Brain microvascular endothelial cell (primary cell): Measurements from ENCODE around the gene ATP4A.

Source experiments
- DNase-seq: peaks from one replicate; pipeline ENCODE4 v3.0.0-alpha.2; 2020
- H3K27ac ChIP-seq: fragments of 250-450 bp; sonication (Bioruptor Pico); 2 replicates; pipeline ENCODE4 v1.5.1; 2020; ENCODE audit warnings: mild to moderate bottlenecking, moderate library complexity
- H3K27me3 ChIP-seq: fragments of 250-450 bp; sonication (Bioruptor Pico); replicated peaks from 2 replicates; pipeline ENCODE4 v1.5.1; 2020; ENCODE audit warnings: mild to moderate bottlenecking
- H3K36me3 ChIP-seq: fragments of 250-450 bp; sonication (Bioruptor Pico); replicated peaks from 2 replicates; pipeline ENCODE4 v1.5.1; 2020; ENCODE audit warnings: mild to moderate bottlenecking
- H3K4me3 ChIP-seq: 2 replicates; pipeline ENCODE4 v1.5.1; 2011; ENCODE audit warnings: low read depth, mild to moderate bottlenecking, control low read depth, low read length, moderate library complexity
- in situ Hi-C: cut with HindIII; loops from 2 replicates; pipeline ENCODE4 v1.10.0; 2017; ENCODE audit warnings: low sequenced_read_pairs, low pct_ligation_motif_present
- TF ChIP-seq, protein P1 (sequence below): IDR thresholded peaks from 2 replicates; pipeline ENCODE4 v1.5.1; 2011; ENCODE audit warnings: low read depth, mild to moderate bottlenecking, moderate library complexity, low read length, control low read depth, inconsistent platforms; ENCODE audit errors: missing control alignments

The ATP4A gene

DNA sequence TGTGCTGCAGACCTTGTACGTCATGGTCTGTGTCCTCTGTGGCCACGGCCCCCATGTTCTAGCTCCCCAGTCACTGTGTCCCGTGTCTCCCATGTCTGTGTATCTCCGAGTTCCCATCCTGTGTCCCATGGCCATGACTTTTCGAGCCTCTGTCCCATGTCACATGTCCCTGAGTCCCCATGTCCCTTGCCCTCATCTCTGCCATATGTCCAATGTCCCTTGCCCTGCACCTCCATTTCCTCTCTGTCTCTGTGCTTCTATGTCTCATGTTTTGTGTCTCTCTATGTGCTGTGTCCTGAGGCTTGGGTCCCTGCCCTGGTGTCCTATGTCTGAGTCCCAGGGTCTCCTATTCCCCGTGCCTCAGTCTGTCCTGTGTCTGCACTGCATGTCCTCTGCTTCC lies 2.0 kb downstream of the ATP4A start:
- in situ Hi-C loops, result no loop called here
- H3K27me3 ChIP-seq, result peaks cover 2% of the 10 kb centered on the region
- no peak for DNase-seq
- H3K36me3 ChIP-seq, result no peaks in the 10 kb centered on the region
- TF ChIP-seq, protein P1, sequence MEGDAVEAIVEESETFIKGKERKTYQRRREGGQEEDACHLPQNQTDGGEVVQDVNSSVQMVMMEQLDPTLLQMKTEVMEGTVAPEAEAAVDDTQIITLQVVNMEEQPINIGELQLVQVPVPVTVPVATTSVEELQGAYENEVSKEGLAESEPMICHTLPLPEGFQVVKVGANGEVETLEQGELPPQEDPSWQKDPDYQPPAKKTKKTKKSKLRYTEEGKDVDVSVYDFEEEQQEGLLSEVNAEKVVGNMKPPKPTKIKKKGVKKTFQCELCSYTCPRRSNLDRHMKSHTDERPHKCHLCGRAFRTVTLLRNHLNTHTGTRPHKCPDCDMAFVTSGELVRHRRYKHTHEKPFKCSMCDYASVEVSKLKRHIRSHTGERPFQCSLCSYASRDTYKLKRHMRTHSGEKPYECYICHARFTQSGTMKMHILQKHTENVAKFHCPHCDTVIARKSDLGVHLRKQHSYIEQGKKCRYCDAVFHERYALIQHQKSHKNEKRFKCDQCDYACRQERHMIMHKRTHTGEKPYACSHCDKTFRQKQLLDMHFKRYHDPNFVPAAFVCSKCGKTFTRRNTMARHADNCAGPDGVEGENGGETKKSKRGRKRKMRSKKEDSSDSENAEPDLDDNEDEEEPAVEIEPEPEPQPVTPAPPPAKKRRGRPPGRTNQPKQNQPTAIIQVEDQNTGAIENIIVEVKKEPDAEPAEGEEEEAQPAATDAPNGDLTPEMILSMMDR, result no peak
- H3K27ac ChIP-seq, result no peak overlapping the region
- no peak overlapping the region for H3K4me3 ChIP-seq

DNA sequence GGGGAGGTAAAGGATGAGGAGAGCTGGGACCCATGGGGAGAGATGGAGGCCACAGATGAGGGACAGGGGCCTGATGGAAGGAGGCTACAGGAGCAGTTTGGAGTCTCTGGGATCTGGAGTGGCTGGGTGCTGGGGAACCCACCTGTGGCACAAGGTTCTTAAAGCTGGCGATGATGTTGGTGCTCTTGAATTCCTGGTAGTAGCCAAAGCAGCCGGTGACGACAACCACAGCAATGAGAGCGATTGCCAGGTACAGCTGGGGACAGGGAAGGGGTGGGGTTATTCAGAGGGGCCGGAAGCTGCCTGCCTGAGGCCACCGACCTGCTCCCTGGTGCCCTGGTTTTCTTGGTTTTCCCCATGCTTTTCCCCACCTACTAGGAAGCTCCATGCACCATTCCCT lies 2.8 kb downstream of the ATP4A start:
- H3K27me3 ChIP-seq, result peaks cover 2% of the 10 kb centered on the region
- TF ChIP-seq, protein P1, result no peak
- H3K27ac ChIP-seq, result no peak overlapping the region
- in situ Hi-C loops, result no loop called here
- no peaks in the 10 kb centered on the region for H3K36me3 ChIP-seq
- no peak for DNase-seq
- H3K4me3 ChIP-seq, result no peak overlapping the region

DNA sequence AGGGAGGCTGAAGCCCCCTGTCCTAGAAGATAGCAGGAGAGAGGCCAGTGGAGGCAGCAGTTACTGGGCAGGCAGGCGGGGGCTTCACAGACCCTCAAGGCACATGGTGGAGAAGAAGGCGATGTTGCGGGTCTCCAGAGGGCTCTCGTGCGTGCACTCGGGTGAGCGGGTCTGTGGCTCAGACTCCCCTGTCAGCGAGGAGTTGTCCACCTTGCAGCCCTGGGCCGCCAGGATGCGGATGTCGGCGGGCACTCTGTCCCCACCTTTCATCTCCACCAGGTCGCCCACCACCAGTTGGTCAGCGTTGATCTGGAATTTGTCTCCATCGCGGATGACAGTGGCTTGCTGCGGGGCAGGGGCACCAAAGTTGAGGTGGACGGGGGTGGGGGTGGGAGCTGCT lies 3.2 kb downstream of the ATP4A start:
- in situ Hi-C loops, result no loop called here
- Histone ChIP-seq H3K36me3 (no peaks in the 10 kb centered on the region), H3K4me3 (no peak overlapping the region)

DNA sequence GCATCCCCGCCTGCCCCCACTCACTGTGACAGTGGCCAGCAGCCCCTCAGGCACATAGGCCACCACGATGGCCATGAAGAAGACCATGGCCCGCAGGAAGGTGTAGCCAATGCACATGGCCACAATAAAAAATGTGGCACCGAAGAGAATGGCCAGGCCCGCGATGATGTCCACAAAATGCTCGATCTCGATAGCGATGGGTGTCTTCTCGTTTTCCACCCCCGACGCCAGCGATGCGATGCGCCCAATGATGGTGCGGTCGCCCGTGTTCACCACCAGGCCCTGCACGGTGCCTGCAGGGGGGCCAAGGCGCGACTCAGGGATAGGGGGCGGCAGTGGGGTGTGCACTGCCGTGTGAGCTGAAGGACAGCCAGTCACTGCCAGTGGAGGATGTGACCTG lies 3.7 kb downstream of the ATP4A start:
- in situ Hi-C loops, result no loop called here

More for the DNA sequence above, 3.2 kb downstream of the ATP4A start:
- no peak for DNase-seq
- Histone ChIP-seq H3K27ac (no peak overlapping the region), H3K27me3 (peaks cover 2% of the 10 kb centered on the region)
- TF ChIP-seq, protein P1, result no peak

DNA sequence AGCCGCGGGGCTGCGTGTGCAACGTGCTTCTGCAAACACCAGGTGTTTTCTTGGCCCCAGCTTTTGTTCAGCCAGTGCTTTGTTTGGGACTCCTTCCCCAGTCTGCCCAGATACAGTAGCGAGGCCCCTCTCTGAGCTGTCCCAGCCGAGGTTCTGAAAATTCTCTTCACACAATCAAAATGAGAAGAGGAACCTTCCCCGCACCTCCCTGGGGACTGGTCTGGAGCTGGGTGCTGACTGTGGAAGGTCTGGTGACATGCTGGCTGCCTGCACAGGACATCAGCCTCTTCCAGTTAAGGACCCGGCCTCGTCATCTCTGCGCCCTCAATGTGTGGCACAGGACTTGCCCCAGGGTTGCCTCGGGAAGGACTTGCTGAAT lies 4.2 kb downstream of the ATP4A start:
- H3K27me3 ChIP-seq, result peaks cover 2% of the 10 kb centered on the region
- TF ChIP-seq, protein P1, result no peak

More for the DNA sequence above, 3.7 kb downstream of the ATP4A start:
- Histone ChIP-seq H3K4me3 (no peak overlapping the region), H3K36me3 (no peaks in the 10 kb centered on the region), H3K27ac (no peak overlapping the region), H3K27me3 (peaks cover 2% of the 10 kb centered on the region)
- TF ChIP-seq, protein P1, result no peak
- DNase-seq, result no peak

More for the DNA sequence above, 4.2 kb downstream of the ATP4A start:
- H3K36me3 ChIP-seq, result no peaks in the 10 kb centered on the region
- H3K27ac ChIP-seq, result no peak overlapping the region
- in situ Hi-C loops, result no loop called here
- no peak overlapping the region for H3K4me3 ChIP-seq
- DNase-seq, result no peak
